ENCODE results near the gene ALDH1A3.

Gene ALDH1A3

DNA sequence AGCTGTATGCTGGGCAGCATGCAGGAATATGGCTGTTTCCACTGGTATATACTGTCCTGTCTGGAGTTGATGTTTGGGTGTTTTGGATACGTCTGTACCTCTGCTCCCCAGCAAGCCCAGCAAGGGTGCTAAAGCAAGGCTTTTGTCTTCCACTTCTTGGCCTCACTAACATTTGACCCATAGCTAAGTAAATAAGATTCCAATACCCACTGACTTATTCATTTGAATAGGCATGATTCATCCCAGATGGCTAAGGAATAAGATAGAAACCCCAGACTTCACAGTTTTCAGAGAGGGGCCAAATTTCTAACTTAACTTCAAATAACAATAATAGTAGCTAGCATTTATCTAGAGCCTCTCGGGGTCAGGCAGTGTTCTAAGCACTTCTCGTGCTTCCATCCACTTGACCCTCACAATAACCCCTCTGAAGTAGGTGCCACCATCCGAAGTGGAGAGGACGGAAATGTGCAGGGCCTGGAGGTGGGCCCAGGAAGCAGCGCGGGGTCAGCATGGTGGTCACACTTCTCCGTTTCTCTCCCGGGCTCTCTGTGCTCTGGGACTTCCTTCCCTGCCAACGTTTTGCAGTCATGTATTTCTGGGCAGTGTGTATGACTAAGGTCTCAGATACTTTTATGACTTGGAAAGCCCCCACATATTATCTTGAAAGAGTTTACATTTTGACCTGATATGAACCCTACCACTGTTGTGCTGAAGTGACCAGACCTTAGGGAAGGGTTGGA is 78.9 kb downstream of the ALDH1A3 start:
- no peak overlapping the region for H3K4me3 ChIP-seq (IDR thresholded peaks at IDR 0.05; ENCODE audit: insufficient read depth, low read depth, low read length)
- H3K4me2 ChIP-seq, result no peak overlapping the region
- H4K20me1 ChIP-seq (ENCODE audit: insufficient read depth), result no peaks in the 10 kb centered on the region
- no peaks in the 10 kb centered on the region for H3K4me1 ChIP-seq (ENCODE audit: low read depth, poor library complexity, severe bottlenecking)
- no peaks in the 10 kb centered on the region for H3K36me3 ChIP-seq (ENCODE audit: insufficient read depth)
- H3K79me2 ChIP-seq (ENCODE audit: insufficient read depth, low read depth), result no peaks in the 10 kb centered on the region
- H3K9ac ChIP-seq, result no peak overlapping the region
- H3K27me3 ChIP-seq (ENCODE audit: insufficient read depth, low read depth), result no peaks in the 10 kb centered on the region
- H2AFZ ChIP-seq (ENCODE audit: low read depth), result no peak overlapping the region
- no peak overlapping the region for H3K27ac ChIP-seq
- TF ChIP-seq, protein P1, sequence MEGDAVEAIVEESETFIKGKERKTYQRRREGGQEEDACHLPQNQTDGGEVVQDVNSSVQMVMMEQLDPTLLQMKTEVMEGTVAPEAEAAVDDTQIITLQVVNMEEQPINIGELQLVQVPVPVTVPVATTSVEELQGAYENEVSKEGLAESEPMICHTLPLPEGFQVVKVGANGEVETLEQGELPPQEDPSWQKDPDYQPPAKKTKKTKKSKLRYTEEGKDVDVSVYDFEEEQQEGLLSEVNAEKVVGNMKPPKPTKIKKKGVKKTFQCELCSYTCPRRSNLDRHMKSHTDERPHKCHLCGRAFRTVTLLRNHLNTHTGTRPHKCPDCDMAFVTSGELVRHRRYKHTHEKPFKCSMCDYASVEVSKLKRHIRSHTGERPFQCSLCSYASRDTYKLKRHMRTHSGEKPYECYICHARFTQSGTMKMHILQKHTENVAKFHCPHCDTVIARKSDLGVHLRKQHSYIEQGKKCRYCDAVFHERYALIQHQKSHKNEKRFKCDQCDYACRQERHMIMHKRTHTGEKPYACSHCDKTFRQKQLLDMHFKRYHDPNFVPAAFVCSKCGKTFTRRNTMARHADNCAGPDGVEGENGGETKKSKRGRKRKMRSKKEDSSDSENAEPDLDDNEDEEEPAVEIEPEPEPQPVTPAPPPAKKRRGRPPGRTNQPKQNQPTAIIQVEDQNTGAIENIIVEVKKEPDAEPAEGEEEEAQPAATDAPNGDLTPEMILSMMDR (conservative IDR thresholded peaks at IDR 0.05; ENCODE audit: low read depth, low read length), result no peak

DNA sequence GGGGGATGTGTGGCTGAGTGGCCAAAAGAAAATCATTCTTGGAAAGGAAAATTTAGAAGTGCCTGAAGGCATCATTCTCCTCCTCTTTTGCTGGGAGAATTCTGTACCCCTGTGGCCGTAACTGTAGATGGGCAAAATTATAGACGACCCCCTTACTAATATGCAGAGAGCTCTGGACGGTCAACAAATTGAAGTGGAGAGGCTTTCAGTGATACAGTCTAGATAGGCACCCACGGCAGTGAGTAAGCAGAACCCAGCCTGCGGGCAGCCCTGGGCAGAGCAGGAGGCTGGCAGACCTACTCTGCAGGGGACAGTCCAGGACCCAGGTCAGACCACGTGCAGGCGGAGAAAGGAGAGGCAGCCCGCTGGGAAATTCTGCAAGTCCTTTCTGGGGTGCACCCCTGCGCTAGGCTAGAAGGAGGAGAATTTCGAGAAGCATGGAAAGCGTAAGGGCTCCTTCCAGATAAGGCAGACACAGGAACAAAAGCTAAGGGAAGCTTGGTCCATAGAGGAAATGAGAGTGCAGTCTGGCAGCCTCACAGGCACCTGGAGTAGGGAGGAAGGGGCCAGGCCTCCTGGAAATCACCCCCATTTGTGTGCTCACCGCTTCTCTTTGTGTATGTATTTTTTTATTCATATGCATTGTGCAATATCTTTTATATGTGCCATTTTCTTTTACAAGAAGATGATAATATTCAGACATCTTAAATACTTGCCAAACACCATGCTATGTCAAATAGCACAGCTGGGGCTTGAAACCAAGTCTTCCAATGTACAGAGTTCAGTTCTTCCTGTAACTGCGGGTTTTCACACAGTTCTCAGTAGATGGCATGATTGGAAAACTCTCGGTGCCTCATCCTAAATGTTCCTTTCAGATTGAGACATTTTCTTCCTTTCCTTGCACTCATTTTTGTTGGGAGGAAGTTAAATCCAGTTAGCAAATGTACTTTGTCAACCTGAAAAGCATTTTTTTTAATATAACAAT is 79.7 kb downstream of the ALDH1A3 start:
- H3K79me2 ChIP-seq (ENCODE audit: insufficient read depth, low read depth), result no peaks in the 10 kb centered on the region
- no peak overlapping the region for H3K4me2 ChIP-seq
- H2AFZ ChIP-seq (ENCODE audit: low read depth), result no peak overlapping the region

More for the DNA sequence above, 79.7 kb downstream of the ALDH1A3 start:
- TF ChIP-seq, protein P1 (conservative IDR thresholded peaks at IDR 0.05; ENCODE audit: low read depth, low read length), result no peak
- Histone ChIP-seq H3K27me3 (ENCODE audit: insufficient read depth, low read depth) (no peaks in the 10 kb centered on the region), H4K20me1 (ENCODE audit: insufficient read depth) (no peaks in the 10 kb centered on the region), H3K4me1 (ENCODE audit: low read depth, poor library complexity, severe bottlenecking) (no peaks in the 10 kb centered on the region), H3K4me3 (IDR thresholded peaks at IDR 0.05; ENCODE audit: insufficient read depth, low read depth, low read length) (no peak overlapping the region), H3K36me3 (ENCODE audit: insufficient read depth) (no peaks in the 10 kb centered on the region), H3K9ac (no peak overlapping the region), H3K27ac (no peak overlapping the region)

All from KMS-11 (cell line).